Measurements from ENCODE around the gene NOL4L. TPM values are rescaled to one million over a fixed set of nuclear protein-coding genes. Genes with fewer than 3 reads are reported as not detected.

Gene NOL4L
- total and polyA plus RNA-seq, 2 donors (not counting 3 experiments of a cell fraction or from before 2014, with no cell fraction given), result 55.2 to 79.6 TPM

DNA sequence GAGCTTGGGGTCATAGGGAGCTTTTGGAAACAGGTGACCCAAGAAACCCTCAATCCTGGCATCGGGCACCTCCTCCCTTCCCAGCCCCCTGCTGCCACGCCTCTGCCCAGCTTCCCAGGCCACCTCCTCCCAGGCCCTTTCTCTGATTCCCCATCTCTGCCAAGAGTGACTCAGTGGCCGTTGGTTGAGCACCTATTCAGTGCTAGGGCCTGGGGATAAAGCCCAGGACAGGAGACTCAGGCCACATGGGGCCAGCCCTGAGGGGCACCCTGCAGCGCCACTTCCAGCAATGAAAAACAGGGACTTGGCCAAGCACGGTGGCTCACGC is 116.9 kb downstream of the NOL4L start:
- dilution Hi-C loops (cut with MboI; ENCODE audit: extremely low pct_ligation_motif_present, low sequenced_read_pairs), result no loop called here
- Histone ChIP-seq H3K27me3 (ENCODE audit: control insufficient read depth in 2 of 2, insufficient read depth in 2 of 2, low read length in 2 of 2) (no peaks in the 10 kb centered on the region), H3K27ac (ENCODE audit: insufficient read depth, low read depth, low read length) (peak overlapping the region; percentile 97), H2AFZ (ENCODE audit: low read depth, low read length) (no peak overlapping the region), H3K4me2 (ENCODE audit: insufficient read depth, low read length) (no peak overlapping the region), H3K4me3 (replicated peaks in 1 of 3; ENCODE audit: insufficient read depth in 1 of 3, low read depth in 1 of 3, low read length in 3 of 3) (no peak overlapping the region), H3K9me3 (replicated peaks; ENCODE audit: control insufficient read depth, insufficient read depth, low read length) (no peaks in the 10 kb centered on the region), H3K36me3 (ENCODE audit: control insufficient read depth in 2 of 2, extremely low read depth in 1 of 2, insufficient read depth in 2 of 2, low read length in 2 of 2) (peaks cover 14 to 27% of the 10 kb centered on the region in 2 experiments), H3K79me2 (ENCODE audit: control insufficient read depth, insufficient read depth, low read length) (peaks cover 94% of the 10 kb centered on the region), H3K9me1 (replicated peaks; ENCODE audit: control insufficient read depth, extremely low read depth, insufficient read depth, low read length) (no peaks in the 10 kb centered on the region), H3K4me1 (ENCODE audit: control insufficient read depth, extremely low read depth, insufficient read depth, low read length) (peaks cover 88% of the 10 kb centered on the region), H3K9ac (replicated peaks; ENCODE audit: extremely low read depth, insufficient read depth, low read length) (peak overlapping the region; percentile 37), H4K20me1 (replicated peaks; ENCODE audit: control insufficient read depth, extremely low read depth, insufficient read depth, low read length) (no peaks in the 10 kb centered on the region)
- TF ChIP-seq, protein P1, sequence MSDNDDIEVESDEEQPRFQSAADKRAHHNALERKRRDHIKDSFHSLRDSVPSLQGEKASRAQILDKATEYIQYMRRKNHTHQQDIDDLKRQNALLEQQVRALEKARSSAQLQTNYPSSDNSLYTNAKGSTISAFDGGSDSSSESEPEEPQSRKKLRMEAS (IDR thresholded peaks at IDR 0.05; ENCODE audit: insufficient read depth, insufficient read length), result no peak
- TF ChIP-seq, protein P2, sequence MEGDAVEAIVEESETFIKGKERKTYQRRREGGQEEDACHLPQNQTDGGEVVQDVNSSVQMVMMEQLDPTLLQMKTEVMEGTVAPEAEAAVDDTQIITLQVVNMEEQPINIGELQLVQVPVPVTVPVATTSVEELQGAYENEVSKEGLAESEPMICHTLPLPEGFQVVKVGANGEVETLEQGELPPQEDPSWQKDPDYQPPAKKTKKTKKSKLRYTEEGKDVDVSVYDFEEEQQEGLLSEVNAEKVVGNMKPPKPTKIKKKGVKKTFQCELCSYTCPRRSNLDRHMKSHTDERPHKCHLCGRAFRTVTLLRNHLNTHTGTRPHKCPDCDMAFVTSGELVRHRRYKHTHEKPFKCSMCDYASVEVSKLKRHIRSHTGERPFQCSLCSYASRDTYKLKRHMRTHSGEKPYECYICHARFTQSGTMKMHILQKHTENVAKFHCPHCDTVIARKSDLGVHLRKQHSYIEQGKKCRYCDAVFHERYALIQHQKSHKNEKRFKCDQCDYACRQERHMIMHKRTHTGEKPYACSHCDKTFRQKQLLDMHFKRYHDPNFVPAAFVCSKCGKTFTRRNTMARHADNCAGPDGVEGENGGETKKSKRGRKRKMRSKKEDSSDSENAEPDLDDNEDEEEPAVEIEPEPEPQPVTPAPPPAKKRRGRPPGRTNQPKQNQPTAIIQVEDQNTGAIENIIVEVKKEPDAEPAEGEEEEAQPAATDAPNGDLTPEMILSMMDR (IDR thresholded peaks at IDR 0.05; ENCODE audit: extremely low read depth in 1 of 2, insufficient read depth in 1 of 2, low read depth in 1 of 2, low read length in 2 of 2), result no peak
- no peak for TF ChIP-seq JUN (IDR thresholded peaks at IDR 0.05; ENCODE audit: borderline replicate concordance, insufficient read depth, insufficient read length, low read depth)
- no peak for TF ChIP-seq FOS (IDR thresholded peaks at IDR 0.05; ENCODE audit: borderline replicate concordance, insufficient read depth, low read length)
- no peak for TF ChIP-seq POLR2AphosphoS5 (IDR thresholded peaks at IDR 0.05; ENCODE audit: insufficient read depth, low read depth, low read length)
- TF ChIP-seq EZH2 (IDR thresholded peaks at IDR 0.05; ENCODE audit: borderline replicate concordance, low read depth, low read length, severe bottlenecking), result no peak
- TF ChIP-seq GATA2 (IDR thresholded peaks at IDR 0.05; ENCODE audit: insufficient read depth, insufficient read length, low read depth, low read length), result no peak
- no peak for TF ChIP-seq MYC (IDR thresholded peaks at IDR 0.05; ENCODE audit: low read depth, low read length)
- TF ChIP-seq POLR2A (IDR thresholded peaks at IDR 0.05; ENCODE audit: low read depth, low read length), result no peak
- CTCF ChIA-PET, result interaction anchor here (1.2 to 4.6 kb wide), 5 partner anchors 10 to 54 kb away, joined by 3 to 45 read pairs (median 3); no protein-coding TSS in a partner anchor
- BruUV-seq (replicated peaks), result no TSS peak
- FAIRE-seq, result peak; percentile 78
- no peak for DNase-seq (ENCODE audit: low read depth, low spot score)
- POLR2A ChIA-PET, result no interaction called here
- intact Hi-C loops (cut with micrococcal nuclease), result no loop called here

Data from endothelial cell of umbilical vein (primary cell).